ENCODE results near the gene TFAP2C. TPM values are rescaled to one million over a fixed set of nuclear protein-coding genes. Genes with fewer than 3 reads are reported as not detected.

Gene TFAP2C
- total and polyA plus RNA-seq, 9 of the 15 experiments (the other 6 are each of a cell fraction or from before 2014, with no cell fraction given): 0.03 to 0.04 TPM; not detected in 7

DNA sequence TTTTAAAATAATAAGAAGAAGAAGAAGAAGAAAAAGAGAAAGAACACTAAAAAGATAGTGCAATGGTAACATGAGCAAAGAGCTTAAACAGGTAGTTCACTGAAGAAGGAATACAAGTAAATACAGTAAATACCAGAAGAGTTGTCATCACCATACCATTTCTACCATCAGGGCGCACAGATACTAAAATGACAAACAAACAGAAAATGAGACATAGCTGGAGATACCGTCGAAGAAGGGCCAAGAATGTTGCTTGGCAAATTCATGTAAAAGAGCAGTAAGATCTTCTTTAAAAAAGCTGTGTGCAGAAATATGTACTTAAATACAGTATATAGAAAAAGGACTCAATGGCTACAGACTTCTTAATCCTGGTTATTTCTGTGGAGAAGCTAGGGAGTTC is 20.7 kb upstream of the TFAP2C start:
- TF ChIP-seq MEF2A (IDR thresholded peaks at IDR 0.05; ENCODE audit: control insufficient read depth, low read depth, low read length) (no peak), ZNF561 (CRISPR knock-in tag; conservative IDR thresholded peaks at IDR 0.05) (no peak), TCF7 (IDR thresholded peaks at IDR 0.05; ENCODE audit: borderline replicate concordance) (no peak), BACH1 (tag; IDR thresholded peaks at IDR 0.05) (no peak), GATAD2A (IDR thresholded peaks at IDR 0.05) (no peak), PHF21A (IDR thresholded peaks at IDR 0.05; ENCODE audit: borderline replicate concordance, low read depth) (no peak)
- TF ChIP-seq, protein P1, sequence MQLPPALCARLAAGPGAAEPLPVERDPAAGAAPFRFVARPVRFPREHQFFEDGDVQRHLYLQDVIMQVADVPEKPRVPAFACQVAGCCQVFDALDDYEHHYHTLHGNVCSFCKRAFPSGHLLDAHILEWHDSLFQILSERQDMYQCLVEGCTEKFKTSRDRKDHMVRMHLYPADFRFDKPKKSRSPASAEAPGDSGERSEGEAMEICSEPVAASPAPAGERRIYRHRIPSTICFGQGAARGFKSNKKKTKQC (CRISPR knock-in tag; IDR thresholded peaks at IDR 0.05): no peak
- intact Hi-C loops (cut with micrococcal nuclease): no loop called here
- Histone ChIP-seq H3K4me2 (ENCODE audit: insufficient read depth, low read length) (no peak overlapping the region), H2AFZ (ENCODE audit: low read depth, low read length) (no peak overlapping the region), H3K9me3 (replicated peaks; ENCODE audit: control insufficient read depth, insufficient read depth, low read depth, low read length) (no peaks in the 10 kb centered on the region), H4K20me1 (replicated peaks; ENCODE audit: control insufficient read depth, insufficient read depth, low read length) (0 out of 2 replicates have a peak, but pooled peaks cover 4% of the 10 kb centered on the region), H3K27ac (ENCODE audit: extremely low read depth, low read depth, low read length) (no peak overlapping the region), H3K4me3 (no peak overlapping the region), H3K4me1 (replicated peaks in 1 of 2; ENCODE audit: control insufficient read depth in 2 of 2, insufficient read depth in 2 of 2, low read length in 2 of 2) (no peaks in the 10 kb centered on the region; a peak in 1 of 5 replicates), H3K27me3 (ENCODE audit: control insufficient read depth in 2 of 2, insufficient read depth in 2 of 2, low read length in 2 of 2) (peaks cover 7 to 39% of the 10 kb centered on the region in 2 experiments; a peak in 4 of 5 replicates), H3K79me2 (ENCODE audit: control insufficient read depth, insufficient read depth, low read length) (no peaks in the 10 kb centered on the region), H3K36me3 (ENCODE audit: control insufficient read depth, insufficient read depth, low read length) (no peaks in the 10 kb centered on the region), H3K9me1 (ENCODE audit: control insufficient read depth, insufficient read depth, low read length) (no peaks in the 10 kb centered on the region), H3K9ac (ENCODE audit: insufficient read depth in 1 of 2, low read depth in 2 of 2, low read length in 2 of 2) (no peak overlapping the region)
- no TSS peak for BruUV-seq (replicated peaks)
- ChIA-PET CTCF (ENCODE audit: low intra/inter-chr PET ratio) (no interaction called here), POLR2A (no interaction called here)
- no peak for DNase-seq (ENCODE audit: extremely low read depth in 1 of 4, low spot score in 3 of 4)
- in situ Hi-C loops (cut with MboI): no loop called here
- FAIRE-seq: no peak
- WGBS (ENCODE audit: insufficient coverage, low coverage, missing lambda C conversion rate): 0% methylated on average over 3 of the region's 3 CpGs
- no peak for ATAC-seq

Data from K562 (cell line).